OCI-LY3 (cell line): ENCODE measurements around the gene CNOT6L.

Experiments
- CTCF ChIP-seq: fragments of 200-600, 300-600 bp; sonication (generic); IDR thresholded peaks from 2 replicates; pipeline ENCODE4 v1.5.1; 2014; ENCODE audit warnings: antibody characterized with exemption, low read length, low read depth
- EZH2phosphoT487 ChIP-seq: fragments of 200-600 bp; shearing (Covaris generic); IDR thresholded peaks from 2 replicates; pipeline ENCODE4 v1.6.1; 2018; ENCODE audit warnings: antibody characterized with exemption, mixed run types, low read depth

DNA sequence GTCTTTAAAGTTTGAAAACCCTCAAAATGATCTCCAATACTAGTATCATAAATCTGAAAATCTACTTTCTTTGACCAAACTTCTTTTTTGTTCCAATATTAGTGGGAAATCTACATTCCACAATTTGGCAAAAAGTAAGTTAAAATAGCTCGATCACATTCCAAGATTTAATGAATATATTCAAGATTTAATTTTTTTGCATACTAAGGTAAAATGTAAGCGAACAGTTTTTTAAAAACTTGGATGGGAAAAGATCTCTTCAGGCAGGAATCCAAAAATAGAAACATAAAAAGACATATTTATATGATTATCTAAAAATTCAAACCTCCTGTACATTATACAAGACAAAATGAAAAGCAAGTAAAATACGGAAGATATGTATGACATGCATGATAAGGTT is 31.2 kb downstream of the CNOT6L start:
- TF ChIP-seq CTCF (no peak), EZH2phosphoT487 (no peak)
